Stimulated activated CD8-positive, alpha-beta memory T cell treated with anti-CD3 and anti-CD28 coated beads, Interleukin-12 subunit alpha, Interleukin-12 subunit beta, amount 100 ng/mL, for 4 hours (primary cell): ENCODE data around the gene TRMU.
"Not testable (repeated sequence)": the region's sequence is repeated elsewhere in the genome, so short reads cannot be mapped to it uniquely, and the experiment has no call there.

ENCODE experiments used
- DNase-seq: peaks from one replicate; pipeline ENCODE4 v3.0.0-alpha.2; 2020; ENCODE audit warnings: low read depth

Gene TRMU

DNA sequence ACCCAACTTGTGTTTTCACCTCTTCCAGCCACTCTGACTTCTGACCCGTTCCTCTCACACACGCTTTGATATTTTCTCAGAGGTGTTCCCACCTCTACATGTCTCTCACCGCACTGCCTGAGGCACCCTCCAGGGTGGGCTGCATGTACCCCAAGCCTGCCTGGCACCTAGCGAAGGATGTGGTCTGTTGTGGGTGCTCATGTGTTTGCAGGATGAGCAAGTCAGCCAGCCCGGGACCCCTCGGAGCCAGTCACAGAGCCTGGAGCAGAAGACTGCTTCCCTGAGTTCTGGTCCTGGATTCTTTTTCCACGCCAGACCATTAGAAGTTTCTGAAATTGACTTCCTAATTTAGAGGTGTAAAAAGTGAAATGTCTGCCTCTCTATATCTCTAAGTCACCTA is 35.0 kb upstream of the TRMU start:
- no peak for DNase-seq

DNA sequence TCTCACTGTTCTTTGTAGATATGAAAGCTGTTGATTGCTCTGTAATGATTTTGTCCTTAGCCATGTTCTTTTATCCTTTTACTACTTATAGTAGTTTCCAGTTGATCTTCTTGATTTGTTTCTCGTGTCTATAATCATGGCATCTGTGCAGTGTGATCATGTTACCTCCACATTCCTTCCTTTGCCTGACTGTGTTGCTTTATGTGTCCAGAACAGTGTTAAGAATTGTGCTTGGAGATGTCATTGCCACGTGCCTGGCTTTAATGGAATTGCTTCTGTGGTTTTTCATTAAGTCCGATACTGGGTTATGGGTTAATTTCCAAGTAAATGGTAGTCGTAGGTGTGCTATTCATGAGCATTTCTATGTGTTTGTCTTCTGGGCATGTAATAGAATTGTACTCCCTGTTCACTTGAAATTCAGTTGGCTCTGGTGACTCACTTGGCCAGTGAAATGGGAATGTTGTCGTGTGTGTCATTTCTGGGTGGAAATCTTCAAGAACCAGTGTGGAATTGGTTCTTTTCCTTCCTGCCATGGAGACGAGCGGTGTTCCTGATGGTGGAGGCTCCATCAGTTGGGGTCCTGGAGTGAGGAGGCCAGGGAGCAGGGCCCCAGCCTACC is 32.1 kb upstream of the TRMU start:
- no peak for DNase-seq

DNA sequence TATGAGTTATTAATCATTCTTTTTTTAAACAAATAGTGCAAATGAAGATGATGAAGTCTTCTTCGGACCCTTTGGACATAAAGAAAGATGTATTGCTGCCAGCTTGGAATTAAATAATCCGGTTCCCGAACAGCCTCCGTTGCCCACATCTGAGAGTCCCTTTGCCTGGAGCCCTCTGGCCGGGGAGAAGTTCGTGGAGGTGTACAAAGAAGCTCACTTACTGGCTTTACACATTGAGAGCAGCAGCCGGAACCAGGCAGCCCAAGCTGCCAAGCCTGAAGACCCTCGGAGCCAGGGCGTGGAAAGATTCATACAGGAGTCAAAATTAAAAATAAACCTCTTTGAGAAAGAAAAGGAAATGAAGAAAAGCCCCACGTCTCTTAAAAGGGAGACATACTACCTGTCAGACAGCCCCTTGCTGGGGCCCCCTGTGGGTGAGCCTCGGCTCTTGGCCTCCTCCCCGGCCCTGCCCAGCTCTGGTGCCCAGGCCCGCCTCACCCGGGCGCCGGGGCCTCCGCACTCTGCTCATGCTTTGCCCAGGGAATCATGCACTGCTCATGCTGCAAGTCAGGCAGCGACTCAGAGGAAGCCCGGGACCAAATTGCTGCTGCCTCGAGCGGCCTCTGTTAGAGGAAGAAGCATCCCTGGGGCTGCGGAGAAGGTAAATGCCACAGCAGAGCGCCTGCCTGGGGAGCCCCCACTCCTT is 27.1 kb upstream of the TRMU start:
- DNase-seq, result no peak

DNA sequence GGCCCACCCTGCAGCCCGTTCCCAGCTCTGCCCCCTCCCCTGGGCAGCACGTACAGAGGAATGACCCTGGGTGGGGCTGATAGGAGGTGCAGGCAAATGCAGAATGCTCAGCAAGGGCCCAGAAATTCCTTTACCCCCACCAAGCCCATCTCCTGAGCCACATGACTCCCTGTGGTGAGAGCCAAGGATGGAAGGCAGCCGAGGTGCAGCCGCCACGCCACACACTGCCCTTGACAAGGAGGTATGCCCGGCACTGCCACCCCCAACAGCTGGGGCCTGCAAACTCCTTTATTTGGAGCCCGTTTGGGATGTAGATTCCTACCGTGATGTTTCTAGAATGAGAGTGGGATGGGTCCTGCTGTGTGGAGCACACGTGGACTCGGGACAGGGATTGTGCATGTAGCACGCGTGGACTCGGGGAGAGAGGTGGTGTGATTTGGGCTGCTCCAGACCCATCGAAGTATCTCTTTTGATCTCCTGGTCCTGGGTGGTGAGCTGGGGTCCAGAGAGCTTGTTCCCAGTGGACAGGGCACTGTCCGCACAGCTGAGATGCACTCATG is 25.9 kb upstream of the TRMU start:
- no peak for DNase-seq

DNA sequence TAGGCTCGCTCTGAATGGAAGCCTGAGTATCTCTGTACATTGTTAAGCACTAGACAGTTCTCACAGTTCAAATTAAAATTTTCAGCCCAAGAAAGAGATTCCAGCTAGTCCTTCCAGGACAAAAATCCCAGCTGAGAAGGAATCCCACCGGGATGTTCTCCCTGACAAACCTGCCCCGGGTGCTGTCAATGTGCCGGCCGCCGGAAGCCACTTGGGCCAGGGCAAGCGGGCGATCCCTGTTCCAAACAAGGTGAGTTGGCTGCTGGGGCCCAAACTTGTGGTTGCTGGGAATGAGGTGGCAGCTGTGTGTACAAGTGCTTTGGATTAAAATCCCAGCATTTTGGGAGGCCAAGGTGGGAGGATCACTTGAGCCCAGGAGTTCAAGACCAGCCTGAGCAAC is 23.5 kb upstream of the TRMU start:
- no peak for DNase-seq

DNA sequence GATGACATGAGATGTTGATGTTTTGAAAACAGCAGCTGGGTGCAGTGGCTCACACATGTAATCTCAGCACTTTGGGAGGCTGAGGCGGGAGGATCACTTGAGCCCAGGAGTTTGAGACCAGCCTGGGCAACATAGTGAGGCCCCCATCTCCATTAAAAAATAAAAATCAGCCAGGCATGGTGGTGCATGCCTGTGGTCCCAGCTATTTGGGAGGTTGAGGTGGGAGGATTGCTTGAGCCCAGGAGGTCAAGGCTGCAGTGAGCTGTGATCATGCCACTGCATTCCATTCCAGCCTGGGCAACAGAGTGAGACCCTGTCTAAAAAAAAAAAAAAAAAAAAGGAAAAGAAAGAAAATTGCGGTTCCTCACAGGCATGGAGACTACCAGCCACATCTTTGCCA is 22.7 kb upstream of the TRMU start:
- not testable (repeated sequence) for DNase-seq

DNA sequence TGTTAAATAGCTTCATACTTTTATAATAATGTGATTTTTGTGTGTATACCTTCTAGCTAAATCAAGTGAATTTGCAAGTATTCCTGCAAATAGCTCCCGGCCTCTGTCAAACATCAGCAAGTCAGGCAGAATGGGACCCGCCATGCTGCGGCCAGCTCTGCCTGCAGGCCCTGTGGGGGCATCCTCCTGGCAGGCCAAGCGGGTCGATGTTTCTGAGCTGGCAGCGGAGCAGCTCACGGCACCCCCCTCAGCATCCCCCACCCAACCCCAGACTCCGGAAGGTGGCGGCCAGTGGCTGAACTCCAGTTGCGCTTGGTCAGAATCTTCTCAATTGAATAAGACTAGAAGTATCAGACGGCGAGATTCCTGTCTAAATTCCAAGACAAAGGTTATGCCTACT is 19.5 kb upstream of the TRMU start:
- DNase-seq, result no peak

DNA sequence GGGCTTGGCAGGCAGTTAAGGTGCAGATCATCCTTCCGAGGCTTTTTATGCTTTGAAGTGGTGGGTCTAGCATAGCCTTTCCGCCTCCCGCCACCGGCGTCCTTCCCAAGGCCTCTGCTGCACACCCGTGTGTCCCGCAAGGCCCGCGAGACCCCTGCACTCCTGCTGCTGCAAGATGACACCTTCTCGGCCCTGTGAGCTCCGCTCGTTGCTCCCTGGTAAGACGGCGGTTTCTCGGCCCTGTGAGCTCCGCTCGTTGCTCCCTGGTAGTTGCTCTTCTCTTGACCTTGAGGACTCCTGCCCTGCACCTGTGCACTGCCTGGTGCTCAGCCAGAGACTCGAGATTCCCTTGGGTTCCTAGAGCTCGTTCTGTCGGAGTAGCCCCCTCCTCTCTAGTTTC is 17.9 kb upstream of the TRMU start:
- DNase-seq, result no peak

DNA sequence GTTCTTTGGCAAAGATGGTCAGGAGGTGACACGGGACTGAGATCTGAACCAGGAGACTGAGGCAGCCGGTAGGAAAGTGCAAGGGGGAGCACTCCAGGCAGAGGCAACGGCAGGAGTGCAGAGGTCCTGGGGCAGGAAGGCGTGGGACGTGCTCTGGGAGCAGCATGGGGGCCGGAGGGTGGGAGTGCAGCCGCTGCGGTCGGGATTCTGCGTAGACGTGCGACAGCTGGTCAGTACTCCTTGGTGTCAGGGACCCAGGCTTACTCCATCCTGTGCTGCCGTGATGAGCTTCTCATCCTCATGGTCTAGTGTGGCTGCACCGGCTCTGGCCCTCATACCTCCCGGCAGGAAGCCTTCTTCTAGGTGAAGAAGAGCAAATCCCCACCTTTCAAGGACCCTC is 16.9 kb upstream of the TRMU start:
- no peak for DNase-seq

DNA sequence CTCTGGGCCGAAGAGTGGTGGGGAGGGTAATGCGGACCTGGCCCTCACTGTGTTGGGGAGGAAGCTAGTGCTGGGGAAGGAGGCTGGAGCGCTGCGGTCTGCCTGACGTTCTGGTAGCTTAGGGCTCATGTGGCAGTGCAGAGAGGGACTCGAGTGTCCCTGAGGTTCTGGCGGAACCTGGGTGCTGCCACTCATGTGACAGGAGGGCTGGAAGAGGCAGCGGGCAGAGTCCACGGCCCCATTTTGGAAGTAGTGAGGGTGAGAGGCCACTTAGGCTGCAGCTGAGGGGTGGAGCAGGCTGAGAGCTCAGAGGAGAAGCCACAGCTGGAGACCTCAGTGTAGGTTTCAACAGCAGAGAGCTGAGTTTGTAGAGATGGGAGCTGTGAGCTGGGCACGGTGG is 16.2 kb upstream of the TRMU start:
- no peak for DNase-seq

DNA sequence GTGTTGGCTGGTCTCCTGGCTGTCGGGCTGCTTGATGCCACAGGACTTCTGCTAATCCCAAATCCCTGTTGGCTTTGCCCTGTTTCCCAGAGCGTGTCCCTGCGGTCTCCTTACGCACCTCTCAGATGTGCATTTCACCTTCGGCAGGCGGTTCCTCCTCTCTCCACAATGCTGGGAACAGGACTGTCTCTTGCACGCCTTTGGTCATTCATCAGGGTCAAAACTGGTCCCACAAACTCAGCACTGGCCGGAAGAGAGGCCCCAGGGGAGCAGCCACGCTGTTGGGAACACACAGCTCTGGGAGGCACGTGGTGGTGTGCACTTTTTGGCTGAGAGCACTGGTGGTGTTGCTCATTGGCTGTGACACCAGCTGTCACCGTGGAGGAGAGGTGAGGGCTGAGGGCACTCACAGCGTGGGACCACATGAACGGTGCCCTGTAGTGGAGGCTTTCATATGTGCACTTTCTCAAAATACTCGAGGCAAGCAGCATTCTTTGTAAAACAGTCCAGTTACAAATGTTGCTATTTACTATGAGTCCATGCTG is 15.3 kb upstream of the TRMU start:
- DNase-seq, result no peak

DNA sequence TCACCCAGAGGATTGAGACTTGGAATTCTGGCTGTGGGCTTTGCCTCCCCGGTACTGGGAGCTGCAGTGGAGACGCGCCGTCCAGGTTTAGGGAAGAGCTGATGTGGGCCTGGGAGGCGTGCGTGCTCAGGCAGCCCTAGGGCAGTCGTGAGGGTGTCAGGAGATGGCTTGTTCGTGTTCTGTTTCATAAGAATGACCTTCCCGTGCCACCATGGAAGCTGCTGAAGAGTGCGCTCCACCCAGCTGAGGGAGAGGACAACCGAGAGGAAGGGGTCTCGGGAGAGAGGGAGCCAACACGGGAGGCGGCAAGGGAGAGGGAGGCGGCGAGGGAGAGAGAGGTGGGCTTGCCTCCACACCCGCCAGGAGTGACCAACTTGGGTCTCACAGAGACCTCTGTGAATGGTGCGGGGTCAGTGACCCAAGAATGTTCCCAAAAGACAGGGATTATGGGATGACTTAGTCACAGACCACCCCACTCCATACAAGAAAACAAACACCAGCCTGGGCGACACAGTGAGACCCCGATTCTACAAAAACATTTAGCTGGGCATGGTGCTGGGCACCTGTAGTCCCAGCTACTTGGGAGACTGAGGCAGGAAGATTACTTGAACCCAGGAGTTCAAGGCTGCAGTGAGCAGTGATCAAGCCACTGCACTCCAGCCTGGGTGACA is 14.7 kb upstream of the TRMU start:
- DNase-seq, result no peak

DNA sequence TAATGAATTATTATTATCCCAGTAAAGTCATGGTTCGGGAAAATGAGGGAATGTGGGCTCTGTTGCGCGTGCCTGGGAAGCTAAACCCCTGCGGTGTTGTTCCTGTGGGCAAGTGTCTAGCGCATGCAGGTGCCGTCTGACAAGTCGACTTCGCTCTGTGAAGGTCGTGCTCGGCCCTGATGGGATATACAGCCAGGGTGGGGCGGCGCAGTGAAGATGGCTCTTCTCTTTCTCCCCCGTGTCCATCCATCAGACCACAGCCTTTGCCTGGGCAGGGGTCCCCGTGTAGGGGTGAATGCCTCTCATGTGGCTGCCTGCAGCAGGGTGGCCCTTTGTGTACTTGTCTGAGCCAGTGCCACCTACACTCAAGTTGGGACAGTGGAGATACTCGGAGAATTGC is 12.8 kb upstream of the TRMU start:
- no peak for DNase-seq

DNA sequence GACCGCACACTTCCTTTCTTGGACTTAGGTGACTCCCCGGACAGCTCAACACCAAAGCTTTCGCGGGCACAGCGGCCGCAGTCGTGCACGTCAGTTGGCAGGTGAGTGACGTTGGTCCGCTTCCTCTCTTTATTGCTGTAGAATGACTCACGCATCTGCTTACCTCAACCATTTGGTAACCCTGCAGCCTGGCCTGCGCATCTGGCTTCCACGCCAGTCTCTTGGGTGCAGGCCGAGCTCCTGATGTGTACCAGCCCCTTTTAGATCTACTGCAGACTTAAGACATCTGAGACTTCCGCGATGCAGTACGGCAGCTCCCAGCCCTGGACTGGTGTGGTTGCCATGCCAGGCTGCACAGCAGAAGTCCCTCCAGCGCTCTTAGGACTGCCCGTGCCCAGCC is 12.4 kb upstream of the TRMU start:
- no peak for DNase-seq

DNA sequence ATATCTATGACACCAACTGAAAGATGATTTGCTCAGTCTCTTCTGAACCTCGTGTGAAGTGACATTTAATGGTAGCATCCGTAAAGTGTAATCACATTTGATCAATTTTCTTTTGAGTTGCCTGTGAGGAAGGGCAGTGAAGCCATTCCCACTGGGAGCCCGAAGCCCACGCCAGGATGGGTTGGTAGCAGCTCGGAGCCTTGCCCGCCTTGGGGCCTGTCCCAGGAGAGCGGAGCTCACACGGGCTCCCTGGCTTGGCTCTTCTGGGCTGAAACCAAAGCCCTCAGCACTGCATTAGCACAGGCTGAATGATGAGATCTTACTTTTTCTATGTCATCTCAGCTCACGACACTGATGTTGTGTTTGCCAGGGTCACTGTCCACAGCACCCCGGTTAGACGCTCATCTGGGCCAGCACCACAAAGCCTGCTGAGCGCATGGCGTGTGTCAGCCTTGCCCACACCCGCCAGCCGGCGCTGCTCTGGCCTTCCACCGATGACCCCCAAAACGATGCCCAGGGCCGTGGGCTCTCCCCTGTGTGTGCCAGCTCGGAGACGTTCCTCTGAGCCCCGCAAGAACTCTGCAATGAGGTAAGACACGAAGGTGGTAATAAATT is 9.3 kb upstream of the TRMU start:
- DNase-seq, result no peak

DNA sequence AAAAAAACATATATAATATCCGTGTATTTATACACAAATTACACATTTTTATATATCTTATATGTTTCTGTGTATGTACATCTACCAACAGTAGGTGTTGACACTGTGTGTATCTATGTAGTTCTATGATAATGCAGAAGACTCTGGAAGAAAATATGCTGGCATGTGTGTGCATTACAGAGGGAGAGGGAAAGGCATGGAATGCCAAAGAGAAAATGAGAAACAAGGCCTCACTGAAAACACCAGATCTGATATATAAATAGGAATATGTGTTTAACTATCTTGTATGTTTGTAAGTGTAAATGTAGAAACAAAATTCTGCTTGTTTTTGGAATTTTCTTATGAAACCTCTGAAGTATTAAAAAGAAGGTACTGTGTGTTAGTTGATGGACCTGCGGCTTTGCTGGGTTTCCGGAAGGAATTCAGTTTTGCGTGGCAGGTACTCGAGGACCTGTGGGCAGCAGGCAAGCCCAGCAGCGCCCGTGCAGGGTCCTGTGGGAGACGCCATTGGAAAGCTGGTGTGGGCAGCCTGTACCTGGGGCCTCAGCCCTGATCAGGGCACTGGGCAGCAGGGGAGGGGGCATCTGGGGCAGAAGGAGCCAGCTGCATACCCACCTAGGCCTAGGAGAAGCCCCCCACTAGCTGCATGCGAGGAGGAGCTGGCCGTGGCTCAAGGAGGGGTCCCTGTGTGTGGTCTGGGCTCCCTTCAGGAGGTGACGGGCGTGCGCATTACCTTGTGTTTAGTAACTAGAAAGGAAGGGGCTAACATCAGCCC is 7.6 kb upstream of the TRMU start:
- no peak for DNase-seq

DNA sequence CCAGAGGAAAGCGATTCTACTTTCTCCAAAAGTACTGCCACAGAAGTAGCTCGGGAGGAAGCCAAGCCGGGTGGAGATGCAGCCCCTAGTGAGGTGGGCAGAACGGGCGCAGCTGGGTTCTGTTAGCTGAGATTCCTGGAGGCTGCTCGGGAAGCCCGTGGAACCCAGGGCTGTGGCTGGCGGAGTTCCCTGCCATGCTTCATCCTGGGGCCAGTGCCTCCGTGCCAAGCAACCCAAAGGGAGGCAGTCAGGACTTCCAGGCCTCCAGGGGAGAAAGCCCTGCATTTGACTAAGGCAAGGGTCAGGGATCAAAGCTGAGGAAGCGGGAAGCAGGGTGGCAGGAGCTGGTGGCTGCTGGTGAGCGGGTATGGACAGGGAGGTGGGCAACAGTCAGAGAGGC is 6.7 kb upstream of the TRMU start:
- DNase-seq, result no peak

DNA sequence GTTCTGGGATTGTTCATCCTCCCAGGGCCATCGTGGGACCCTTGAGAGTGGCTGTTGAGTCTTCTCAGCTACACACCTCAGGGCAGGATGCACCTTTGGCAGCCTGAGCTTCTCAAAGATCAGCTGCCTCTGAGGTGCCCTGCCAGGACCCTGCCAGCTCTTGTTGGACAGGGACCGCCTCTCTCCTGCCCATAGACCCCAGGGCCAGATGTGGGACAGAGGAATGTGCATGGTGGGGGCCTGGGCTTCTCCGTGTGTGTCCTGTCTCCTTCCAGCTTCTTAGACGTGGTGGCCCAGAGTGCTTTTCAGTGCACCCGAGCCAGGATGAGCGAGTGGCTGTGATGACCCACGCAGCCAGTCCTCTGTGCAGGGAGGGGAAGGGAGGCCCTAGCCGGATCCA is 5.9 kb upstream of the TRMU start:
- DNase-seq, result no peak

DNA sequence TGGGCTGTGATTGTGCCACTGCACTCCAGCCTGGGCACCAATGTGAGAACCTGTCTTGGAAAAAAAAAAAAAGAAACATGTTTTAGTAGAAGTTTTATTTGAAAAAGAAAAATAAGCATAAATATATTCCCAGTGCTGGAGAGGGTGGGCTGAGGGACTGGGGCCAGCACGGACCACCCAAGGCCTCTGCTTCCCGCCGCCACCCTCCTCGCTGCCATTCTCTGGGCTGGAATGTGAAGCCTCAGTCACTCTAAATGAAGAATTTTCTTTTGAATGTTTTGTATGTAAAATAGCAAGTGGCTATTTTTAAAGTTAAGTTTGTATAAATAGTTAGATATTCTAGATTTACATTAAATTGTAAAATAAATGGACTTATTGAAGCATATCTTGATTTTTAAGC is 5.1 kb upstream of the TRMU start:
- DNase-seq, result no peak

DNA sequence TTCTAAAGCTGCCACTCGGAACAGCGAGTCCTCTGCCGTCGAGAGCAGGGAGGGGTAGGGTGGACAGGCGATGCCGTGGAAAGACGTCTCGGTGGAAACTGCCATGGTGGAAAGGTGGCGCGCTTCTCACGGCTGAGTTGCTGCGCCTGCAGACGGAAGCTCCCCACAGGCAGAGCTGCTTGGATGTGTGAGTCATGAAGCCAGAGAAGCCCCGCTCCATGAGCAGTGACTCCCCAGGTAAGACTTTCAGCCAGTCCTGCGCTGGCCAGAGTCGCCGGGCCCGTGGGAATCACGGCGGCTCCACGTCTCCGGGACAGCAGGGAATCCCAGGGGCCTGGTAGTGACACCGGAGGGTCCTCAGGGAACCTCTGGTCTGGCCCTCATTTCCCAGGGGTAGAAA is 4.0 kb upstream of the TRMU start:
- DNase-seq, result no peak

DNA sequence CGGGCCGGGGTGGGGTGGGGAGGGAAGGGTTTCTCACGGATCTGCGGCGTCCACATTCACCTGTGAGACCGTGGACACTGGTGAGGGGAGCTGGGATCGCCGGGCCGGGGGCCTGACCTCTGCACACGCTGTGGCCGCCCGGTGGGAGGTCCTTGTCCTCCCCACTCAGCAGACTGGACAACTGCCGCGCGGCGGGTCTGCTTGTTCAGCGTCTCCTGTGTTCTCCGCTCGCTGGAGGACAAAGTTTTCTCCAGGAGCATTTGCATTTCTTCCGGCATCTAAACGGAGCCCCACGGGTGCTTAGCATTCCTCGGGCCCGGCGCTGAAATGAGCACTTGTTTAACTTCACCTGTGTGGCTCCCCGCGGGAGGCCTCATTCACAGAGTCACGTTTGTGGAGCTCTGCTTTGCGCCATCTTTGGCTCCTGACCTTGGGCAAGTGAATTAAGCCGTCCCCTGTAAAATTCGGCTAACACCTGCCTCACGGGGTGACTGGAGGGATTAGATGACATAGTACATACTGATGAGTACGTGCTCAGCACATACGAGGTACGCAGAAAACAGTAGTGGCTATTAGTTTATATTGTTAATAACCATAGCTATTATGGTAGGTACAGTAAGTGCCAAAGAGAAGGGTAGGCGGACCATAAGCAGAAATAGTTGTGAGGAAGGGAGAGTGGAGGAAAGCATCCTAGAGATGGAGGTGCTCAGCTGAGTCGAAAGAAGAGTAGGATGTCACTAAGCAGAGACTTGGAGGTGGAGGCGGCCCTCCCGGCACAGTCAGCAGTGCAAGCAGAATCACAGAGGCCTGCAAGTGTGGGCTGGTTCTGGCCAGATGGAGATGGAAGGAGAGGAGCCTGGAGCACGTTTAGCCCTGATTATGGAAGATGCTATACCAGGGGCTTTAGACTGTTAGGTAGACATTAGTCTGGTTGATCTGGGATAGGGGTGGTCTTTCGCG is 885 bp downstream of the TRMU start:
- DNase-seq, result no peak
